H1 (cell line): ENCODE results near the gene NPY4R. TPM values are rescaled to one million over a fixed set of nuclear protein-coding genes. Genes with fewer than 3 reads are reported as not detected.
"Not testable (repeated sequence)": the region's sequence is repeated elsewhere in the genome, so short reads cannot be mapped to it uniquely, and the experiment has no call there.

Experiments used
- CTCF ChIA-PET: fragments of 300-600 bp; sonication (Branson Sonifier 250); formaldehyde crosslinking; loops from one replicate; lab custom pipeline; 2021; ENCODE audit not compliant: partially characterized antibody; lab: Charles Lee
- POLR2A ChIA-PET: fragments of 300-600 bp; sonication (Branson Sonifier 250); formaldehyde crosslinking; loops from one replicate; lab custom pipeline; 2021; ENCODE audit warnings: inconsistent platforms; ENCODE audit not compliant: partially characterized antibody; lab: Charles Lee
- DNase-seq, 2 experiments: peaks; one replicate each; pipeline versions ENCODE4 v3.0.0 to v3.0.0-alpha.2; 2010 to 2022; ENCODE audit warnings: low spot score in 2 of 2, low read depth in 1 of 2, mixed read lengths in 1 of 2
- FAIRE-seq: peaks from 2 replicates; lab custom pipeline; 2011; peaks lifted over from hg19 to GRCh38; lab: Jason Lieb, UNC
- H2AFZ ChIP-seq: 2 replicates; pipeline ENCODE4 v1.8.1; 2012; ENCODE audit warnings: low read length, inconsistent platforms
- H2AK5ac ChIP-seq: 2 replicates; pipeline ENCODE4 v1.6.1; 2013; ENCODE audit warnings: low read depth, low read length
- H2BK120ac ChIP-seq: replicated peaks from 2 replicates; pipeline ENCODE3; 2013; ENCODE audit warnings: low read depth, low read length, inconsistent platforms
- H2BK12ac ChIP-seq: 2 replicates; pipeline ENCODE4 v1.6.1; 2013; ENCODE audit warnings: low read depth, low read length
- H2BK15ac ChIP-seq: 2 replicates; pipeline ENCODE4 v1.6.1; 2013; ENCODE audit warnings: low read length
- H2BK20ac ChIP-seq: 2 replicates; pipeline ENCODE4 v1.6.1; 2013; ENCODE audit warnings: low read length
- H2BK5ac ChIP-seq: 2 replicates; pipeline ENCODE4 v1.6.1; 2013; ENCODE audit warnings: low read depth, low read length
- H3K14ac ChIP-seq: 2 replicates; pipeline ENCODE4 v1.6.1; 2013; ENCODE audit warnings: inconsistent platforms; ENCODE audit not compliant: insufficient read length
- H3K18ac ChIP-seq: 2 replicates; pipeline ENCODE4 v1.6.1; 2013; ENCODE audit warnings: low read length; ENCODE audit errors: extremely low read depth
- H3K23ac ChIP-seq: 2 replicates; pipeline ENCODE4 v1.6.1; 2013; ENCODE audit warnings: inconsistent platforms; ENCODE audit not compliant: insufficient read length
- H3K23me2 ChIP-seq: 2 replicates; pipeline ENCODE4 v1.6.1; 2013; ENCODE audit warnings: low read depth, low read length
- H3K27ac ChIP-seq: 2 replicates; pipeline ENCODE4 v1.6.1; 2011; ENCODE audit warnings: low read depth, low read length, inconsistent platforms
- H3K27me3 ChIP-seq, 4 experiments: replicated peaks in 1 of 4; 1 replicate in 1 of 4; 2 replicates in 3 of 4; pipeline versions ENCODE4 v1.6.1 to v1.8.1; 2011 to 2013; ENCODE audit warnings: low read length in 3 of 4, mild to moderate bottlenecking in 3 of 4, inconsistent platforms in 2 of 4, mixed read lengths in 2 of 4, moderate library complexity in 1 of 4; ENCODE audit not compliant: control insufficient read depth in 3 of 4, insufficient read depth in 3 of 4; ENCODE audit errors: extremely low read depth in 1 of 4
- H3K36me3 ChIP-seq, 4 experiments: 2 replicates each; pipeline versions ENCODE4 v1.6.1 to v1.8.1; 2011 to 2013; ENCODE audit warnings: mild to moderate bottlenecking in 4 of 4, low read length in 3 of 4, moderate library complexity in 2 of 4, control low read depth in 1 of 4, inconsistent platforms in 1 of 4; ENCODE audit not compliant: insufficient read depth in 4 of 4, control insufficient read depth in 2 of 4
- H3K4ac ChIP-seq: replicated peaks from 2 replicates; pipeline ENCODE3; 2013; ENCODE audit warnings: low read length, low read depth, mixed read lengths, inconsistent platforms; ENCODE audit not compliant: insufficient read length
- H3K4me1 ChIP-seq, 4 experiments: replicated peaks in 1 of 4; 1 replicate in 1 of 4; 2 replicates in 3 of 4; pipeline versions ENCODE4 v1.6.1 to v1.8.1; 2011 to 2013; ENCODE audit warnings: low read length in 3 of 4, inconsistent platforms in 2 of 4, mixed read lengths in 1 of 4; ENCODE audit not compliant: insufficient read depth in 4 of 4, control insufficient read depth in 3 of 4
- H3K4me2 ChIP-seq, 2 experiments: 2 replicates each; pipeline versions ENCODE4 v1.6.1 to v1.8.1; 2011 to 2013; ENCODE audit warnings: low read depth in 2 of 2, low read length in 2 of 2, control low read depth in 1 of 2, inconsistent platforms in 1 of 2, mild to moderate bottlenecking in 1 of 2; ENCODE audit not compliant: insufficient read depth in 1 of 2
- H3K4me3 ChIP-seq, 4 experiments: fragments of 200-600, 300-600 bp in 1 of 4; sonication (generic), shearing (Covaris generic), sonication (Bioruptor Twin) in 1 of 4; 2 replicates each; pipeline versions ENCODE4 v1.5.1 to v1.8.1; 2011 to 2016; ENCODE audit warnings: low read length in 4 of 4, low read depth in 3 of 4, control low read depth in 2 of 4, inconsistent platforms in 2 of 4, mild to moderate bottlenecking in 2 of 4, mixed read lengths in 1 of 4, moderate library complexity in 1 of 4; ENCODE audit not compliant: insufficient read depth in 2 of 4; ENCODE audit errors: extremely low read depth in 1 of 4
- H3K56ac ChIP-seq: replicated peaks from 2 replicates; pipeline ENCODE3; 2013; ENCODE audit warnings: low read depth, mild to moderate bottlenecking, mixed read lengths, low read length, inconsistent platforms; ENCODE audit not compliant: insufficient read length
- H3K79me1 ChIP-seq: 2 replicates; pipeline ENCODE4 v1.6.1; 2013; ENCODE audit warnings: low read depth, low read length, control low read depth
- H3K79me2 ChIP-seq, 2 experiments: 2 replicates each; pipeline versions ENCODE4 v1.6.1 to v1.8.1; 2012 to 2013; ENCODE audit warnings: low read length in 2 of 2, mild to moderate bottlenecking in 2 of 2, inconsistent platforms in 1 of 2; ENCODE audit not compliant: insufficient read depth in 2 of 2, control insufficient read depth in 1 of 2
- H3K9ac ChIP-seq, 4 experiments: replicated peaks in 1 of 4; 1 replicate in 1 of 4; 2 replicates in 3 of 4; pipeline versions ENCODE4 v1.6.1 to v1.8.1; 2011 to 2013; ENCODE audit warnings: low read depth in 3 of 4, low read length in 3 of 4, control low read depth in 2 of 4, mild to moderate bottlenecking in 2 of 4, moderate library complexity in 2 of 4, inconsistent platforms in 1 of 4; ENCODE audit errors: extremely low read depth in 1 of 4
- H3K9me3 ChIP-seq, 2 experiments: 2 replicates each; pipeline versions ENCODE4 v1.6.1 to v1.8.1; 2012 to 2013; ENCODE audit warnings: mild to moderate bottlenecking in 2 of 2, moderate library complexity in 2 of 2, control low read depth in 1 of 2, inconsistent platforms in 1 of 2, low read depth in 1 of 2, low read length in 1 of 2, mixed read lengths in 1 of 2; ENCODE audit not compliant: insufficient read depth in 2 of 2
- H4K20me1 ChIP-seq, 2 experiments: replicated peaks in 1 of 2; 2 replicates each; pipeline versions ENCODE3 to v1.8.1; 2011 to 2013; ENCODE audit warnings: inconsistent platforms in 2 of 2, low read length in 2 of 2, mild to moderate bottlenecking in 1 of 2; ENCODE audit not compliant: insufficient read depth in 2 of 2, control insufficient read depth in 1 of 2
- H4K5ac ChIP-seq: 2 replicates; pipeline ENCODE4 v1.6.1; 2013; ENCODE audit warnings: low read length, low read depth, mixed read lengths, inconsistent platforms; ENCODE audit not compliant: insufficient read length
- H4K8ac ChIP-seq: 2 replicates; pipeline ENCODE4 v1.8.0; 2013; ENCODE audit warnings: mild to moderate bottlenecking, moderate library complexity, low read length, inconsistent platforms; ENCODE audit not compliant: insufficient read depth; ENCODE audit errors: extremely low read depth
- H4K91ac ChIP-seq: replicated peaks from 2 replicates; pipeline ENCODE3; 2013; ENCODE audit warnings: low read length, mixed read lengths, inconsistent platforms; ENCODE audit not compliant: insufficient read length
- RFX5 ChIP-seq: IDR thresholded peaks from 2 replicates; pipeline ENCODE4 v1.6.1; 2011; ENCODE audit warnings: low read depth, low read length, improper control_type of control experiment, borderline replicate concordance
- SIN3A ChIP-seq, 2 experiments: IDR thresholded peaks in 1 of 2; conservative IDR thresholded peaks in 1 of 2; 2 replicates each; pipeline ENCODE4 v1.6.1; 2011 to 2012; ENCODE audit warnings: low read length in 2 of 2, improper control_type of control experiment in 1 of 2, low read depth in 1 of 2, mild to moderate bottlenecking in 1 of 2
- SRF ChIP-seq: IDR thresholded peaks from 2 replicates; pipeline ENCODE4 v1.6.1; 2011; ENCODE audit warnings: mild to moderate bottlenecking, low read depth, low read length, moderate library complexity
- WGBS, 2 experiments: shearing (Covaris generic) in 1 of 2; methylation state at CpG; one replicate each; pipeline versions ENCODE4 v1.1.6 to v1.1.7; 2013 to 2015; ENCODE audit warnings: low lambda C conversion rate in 2 of 2, mixed read lengths in 2 of 2, inconsistent platforms in 1 of 2, low coverage in 1 of 2, missing lambda C conversion rate in 1 of 2; ENCODE audit not compliant: insufficient replicate concordance in 2 of 2, insufficient coverage in 1 of 2, insufficient read length in 1 of 2; ENCODE audit errors: extremely low coverage in 1 of 2, missing lambda C conversion rate in 1 of 2; 5-methylcytosine and 5-hydroxymethylcytosine counted together
- polyA plus RNA-seq, 7 experiments: library from polyadenylated mRNA; depleted of rRNA in 3 of 7; stranded (reverse) in 5 of 7; unstranded in 2 of 7; fragments of >200 nt in 5 of 7; fragments of 200-250 nt in 2 of 7; gene quantifications; 1 replicate in 5 of 7; 2 replicates in 1 of 7; 4 replicates in 1 of 7; pipeline versions ENCODE4 v1.2.1 to v1.2.3, GENCODE V29; 2011 to 2013; ENCODE audit warnings: missing spikeins in 2 of 7, mixed read lengths in 2 of 7
- total RNA-seq: library from RNA; stranded (reverse); fragmentation: NEBNext Ultra II Directional; extraction: Animal tissue kit (Norgen Biotek cat#: 25700); gene quantifications from 2 replicates; pipeline ENCODE4 v1.2.1, GENCODE V29; 2021

NPY4R gene
- total and polyA plus RNA-seq, 2 of the 8 experiments (the other 6 are each of a cell fraction or from before 2014, with no cell fraction given) = 0.15 TPM; not detected in 1

- TF ChIP-seq SIN3A (conservative IDR thresholded peaks at IDR 0.05 in 1 of 2, IDR thresholded peaks at IDR 0.05 in 1 of 2; ENCODE audit: low read depth in 1 of 2, low read length in 2 of 2) = no peak
- no peak for TF ChIP-seq RFX5
- no peak for TF ChIP-seq SRF
Measured at GRCh38 chr10:46514431-46514861, 48.7 kb upstream of the NPY4R start (continued).

GRCh38 chr10:46513333-46513732 lies 47.6 kb upstream of the NPY4R start:
- H3K4me2 ChIP-seq, H2BK120ac ChIP-seq, H3K14ac ChIP-seq, H3K79me2 ChIP-seq, H3K36me3 ChIP-seq, H3K79me1 ChIP-seq, H3K9ac ChIP-seq, H4K20me1 ChIP-seq, H3K23me2 ChIP-seq, H4K8ac ChIP-seq, H3K56ac ChIP-seq, DNase-seq, H2BK12ac ChIP-seq, H3K4ac ChIP-seq, H3K4me1 ChIP-seq, H3K23ac ChIP-seq, H2BK15ac ChIP-seq, H3K4me3 ChIP-seq, H2AK5ac ChIP-seq, H2BK5ac ChIP-seq, FAIRE-seq, H4K5ac ChIP-seq, POLR2A ChIA-PET, H3K27ac ChIP-seq, H2AFZ ChIP-seq, H3K27me3 ChIP-seq, H3K9me3 ChIP-seq, H3K18ac ChIP-seq, CTCF ChIA-PET, H4K91ac ChIP-seq, H2BK20ac ChIP-seq: not testable (repeated sequence)
- WGBS, 2 experiments = no CpG with 5 or more reads among the region's 8 CpGs
